CD4-positive, alpha-beta memory T cell (primary cell): ENCODE data around the gene NCKAP5. TPM values are rescaled to one million over a fixed set of nuclear protein-coding genes. Genes with fewer than 3 reads are reported as not detected.

Source experiments
- CTCF ChIA-PET: fragments of 350-600 bp; sonication (Branson Sonifier 250); formaldehyde crosslinking; loops from one replicate; lab custom pipeline; 2021; ENCODE audit warnings: inconsistent platforms; ENCODE audit not compliant: partially characterized antibody; lab: Charles Lee
- POLR2A ChIA-PET: fragments of 350-600 bp; sonication (Branson Sonifier 250); formaldehyde crosslinking; loops from one replicate; lab custom pipeline; 2021; ENCODE audit not compliant: partially characterized antibody; lab: Charles Lee
- DNase-seq, 5 donors: peaks; one replicate each; pipeline versions ENCODE4 v3.0.0 to v3.0.0-alpha.2; 2020 to 2022; ENCODE audit warnings: mixed read lengths in 1 of 5
- H3K27ac ChIP-seq: one replicate; pipeline ENCODE4 v1.7.0; 2013; ENCODE audit warnings: low read depth, low read length
- H3K27me3 ChIP-seq: 2 replicates; pipeline ENCODE4 v1.7.0; 2013; ENCODE audit warnings: mild to moderate bottlenecking, low read length, moderate library complexity; ENCODE audit not compliant: insufficient read depth
- H3K36me3 ChIP-seq: 2 replicates; pipeline ENCODE4 v1.7.0; 2013; ENCODE audit warnings: mild to moderate bottlenecking, low read length, moderate library complexity; ENCODE audit not compliant: insufficient read depth
- H3K4me1 ChIP-seq: 2 replicates; pipeline ENCODE4 v1.7.0; 2013; ENCODE audit warnings: mild to moderate bottlenecking, low read length, moderate library complexity; ENCODE audit not compliant: insufficient read depth
- H3K4me3 ChIP-seq, 2 donors: one replicate each; pipeline ENCODE4 v1.7.0; 2013; ENCODE audit warnings: low read length in 2 of 2, mild to moderate bottlenecking in 1 of 2
- H3K9me3 ChIP-seq, 2 donors: one replicate each; pipeline ENCODE4 v1.7.0; 2013; ENCODE audit warnings: low read length in 2 of 2, control low read depth in 1 of 2; ENCODE audit not compliant: control insufficient read depth in 1 of 2
- H3K27ac Mint-ChIP-seq, 7 donors: one replicate each; pipeline ENCODE4 v1.8.0; 2020 to 2021; ENCODE audit warnings: mixed read lengths in 7 of 7, mild to moderate bottlenecking in 6 of 7, inconsistent platforms in 3 of 7, moderate library complexity in 3 of 7
- H3K27me3 Mint-ChIP-seq, 2 donors: one replicate each; pipeline ENCODE4 v1.8.0; 2020 to 2021; ENCODE audit warnings: mixed read lengths in 2 of 2
- H3K36me3 Mint-ChIP-seq, 2 donors: one replicate each; pipeline ENCODE4 v1.8.0; 2020 to 2021; ENCODE audit warnings: mixed read lengths in 2 of 2, inconsistent platforms in 1 of 2, mild to moderate bottlenecking in 1 of 2
- H3K4me1 Mint-ChIP-seq, 4 donors: one replicate each; pipeline ENCODE4 v1.8.0; 2020 to 2021; ENCODE audit warnings: mixed read lengths in 4 of 4, mild to moderate bottlenecking in 1 of 4
- H3K4me3 Mint-ChIP-seq, 8 donors: one replicate each; pipeline ENCODE4 v1.8.0; 2020 to 2021; ENCODE audit warnings: mixed read lengths in 8 of 8, mild to moderate bottlenecking in 7 of 8, moderate library complexity in 6 of 8, inconsistent platforms in 3 of 8
- H3K9me3 Mint-ChIP-seq, 8 donors: one replicate each; pipeline ENCODE4 v1.8.0; 2020 to 2021; ENCODE audit warnings: mixed read lengths in 8 of 8, mild to moderate bottlenecking in 5 of 8, inconsistent platforms in 3 of 8, moderate library complexity in 1 of 8
- intact Hi-C: fragments of 100-400 bp; cut with micrococcal nuclease; formaldehyde crosslinking; loops from one replicate; pipeline ENCODE4 v1.15.1; 2023
- polyA plus RNA-seq, 2 donors: library from polyadenylated mRNA; unstranded; fragments of 300-500 nt; fragmentation: Illumina TruSeq; gene quantifications; one replicate each; pipeline ENCODE4 v1.2.3, GENCODE V29; 2021
- total RNA-seq, 2 experiments: library from RNA; stranded (reverse); gene quantifications; one replicate each; pipeline ENCODE4 v1.2.3, GENCODE V29; 2021

NCKAP5 gene
- total and polyA plus RNA-seq, 4 experiments from 2014 or later: not detected

GRCh38 chr2:132668189-132668823 is 900.0 kb downstream of the NCKAP5 start:
- CTCF ChIA-PET: no interaction called here
- POLR2A ChIA-PET: no interaction called here
- no peaks in the 10 kb centered on the region for H3K27me3 ChIP-seq

GRCh38 chr2:132667706-132668105 is 900.6 kb downstream of the NCKAP5 start:
- POLR2A ChIA-PET: no interaction called here
- Mint-ChIP-seq H3K4me3 (no peak overlapping the region), H3K9me3 (peaks cover 0 to 3% (median 0%) of the 10 kb centered on the region in 8 donors), H3K4me1 (peaks cover 0 to 4% (median 1%) of the 10 kb centered on the region in 4 donors), H3K36me3 (no peaks in the 10 kb centered on the region), H3K27me3 (peaks cover 15 to 24% of the 10 kb centered on the region in 2 donors), H3K27ac (no peak overlapping the region)
- intact Hi-C loops: no loop called here
- Histone ChIP-seq H3K9me3 (no peaks in the 10 kb centered on the region), H3K4me1 (no peaks in the 10 kb centered on the region), H3K36me3 (no peaks in the 10 kb centered on the region), H3K27me3 (no peaks in the 10 kb centered on the region), H3K4me3 (no peak overlapping the region), H3K27ac (no peak overlapping the region)
- no peak for DNase-seq
- CTCF ChIA-PET: no interaction called here

More at GRCh38 chr2:132668189-132668823, 900.0 kb downstream of the NCKAP5 start:
- Mint-ChIP-seq H3K27ac (no peak overlapping the region), H3K36me3 (no peaks in the 10 kb centered on the region), H3K4me1 (peaks cover 0 to 4% (median 1%) of the 10 kb centered on the region in 4 donors), H3K4me3 (peak overlapping the region in 1 of 8 donors; percentile 8), H3K27me3 (peaks cover 15 to 27% of the 10 kb centered on the region in 2 donors), H3K9me3 (peaks cover 0 to 3% (median 0%) of the 10 kb centered on the region in 8 donors)
- Histone ChIP-seq H3K4me3 (no peak overlapping the region), H3K36me3 (no peaks in the 10 kb centered on the region), H3K27ac (no peak overlapping the region), H3K9me3 (no peaks in the 10 kb centered on the region), H3K4me1 (no peaks in the 10 kb centered on the region)
- intact Hi-C loops: no loop called here
- no peak for DNase-seq

- CTCF ChIA-PET: no interaction called here
These were observed 902.7 kb downstream of the NCKAP5 start for GRCh38 chr2:132665401-132666140.

GRCh38 chr2:132664096-132664495 is 904.2 kb downstream of the NCKAP5 start:
- no peaks in the 10 kb centered on the region for H3K36me3 Mint-ChIP-seq
- H3K27ac Mint-ChIP-seq: no peak overlapping the region
- peaks cover 8 to 15% of the 10 kb centered on the region in 2 donors for H3K27me3 Mint-ChIP-seq
- Histone ChIP-seq H3K4me1 (no peaks in the 10 kb centered on the region), H3K36me3 (no peaks in the 10 kb centered on the region), H3K27ac (no peak overlapping the region), H3K9me3 (no peaks in the 10 kb centered on the region), H3K4me3 (no peak overlapping the region), H3K27me3 (no peaks in the 10 kb centered on the region)
- intact Hi-C loops: no loop called here
- H3K4me3 Mint-ChIP-seq: no peak overlapping the region
- ChIA-PET POLR2A (no interaction called here), CTCF (no interaction called here)
- H3K9me3 Mint-ChIP-seq: peaks cover 0 to 2% (median 0%) of the 10 kb centered on the region in 8 donors
- H3K4me1 Mint-ChIP-seq: no peaks in the 10 kb centered on the region
- no peak for DNase-seq

More at GRCh38 chr2:132665401-132666140, 902.7 kb downstream of the NCKAP5 start:
- Histone ChIP-seq H3K27ac (no peak overlapping the region), H3K27me3 (no peaks in the 10 kb centered on the region), H3K4me1 (no peaks in the 10 kb centered on the region), H3K9me3 (no peaks in the 10 kb centered on the region), H3K4me3 (no peak overlapping the region), H3K36me3 (no peaks in the 10 kb centered on the region)
- Mint-ChIP-seq H3K4me1 (no peaks in the 10 kb centered on the region), H3K36me3 (no peaks in the 10 kb centered on the region), H3K9me3 (peaks cover 0 to 2% (median 0%) of the 10 kb centered on the region in 8 donors), H3K27me3 (peaks cover 8 to 15% of the 10 kb centered on the region in 2 donors), H3K27ac (no peak overlapping the region), H3K4me3 (no peak overlapping the region)
- no peak for DNase-seq
- POLR2A ChIA-PET: no interaction called here
- intact Hi-C loops: no loop called here

- intact Hi-C loops: no loop called here
- no peak overlapping the region for H3K27ac ChIP-seq
- no peaks in the 10 kb centered on the region for H3K4me1 ChIP-seq
- Mint-ChIP-seq H3K36me3 (no peaks in the 10 kb centered on the region), H3K4me1 (no peaks in the 10 kb centered on the region), H3K27me3 (peaks cover 3 to 10% of the 10 kb centered on the region in 2 donors), H3K4me3 (no peak overlapping the region), H3K27ac (no peak overlapping the region), H3K9me3 (peaks cover 0 to 8% (median 0%) of the 10 kb centered on the region in 8 donors)
- no peaks in the 10 kb centered on the region for H3K9me3 ChIP-seq
- H3K27me3 ChIP-seq: no peaks in the 10 kb centered on the region
- H3K4me3 ChIP-seq: no peak overlapping the region
- ChIA-PET POLR2A (no interaction called here), CTCF (no interaction called here)
- H3K36me3 ChIP-seq: no peaks in the 10 kb centered on the region
- no peak for DNase-seq
These were observed 905.5 kb downstream of the NCKAP5 start for GRCh38 chr2:132662732-132663131.

GRCh38 chr2:132659331-132659730 is 908.9 kb downstream of the NCKAP5 start:
- H3K9me3 ChIP-seq: no peaks in the 10 kb centered on the region
- ChIA-PET POLR2A (no interaction called here), CTCF (no interaction called here)
- DNase-seq: no peak
- no peaks in the 10 kb centered on the region for H3K4me1 Mint-ChIP-seq
- no peaks in the 10 kb centered on the region for H3K36me3 Mint-ChIP-seq
- no peak overlapping the region for H3K27ac Mint-ChIP-seq
- intact Hi-C loops: no loop called here
- H3K9me3 Mint-ChIP-seq: peaks cover 0 to 18% (median 0%) of the 10 kb centered on the region in 8 donors
- H3K27me3 Mint-ChIP-seq: no peaks in the 10 kb centered on the region
- H3K4me3 Mint-ChIP-seq: no peak overlapping the region
- H3K4me3 ChIP-seq: no peak overlapping the region
- no peak overlapping the region for H3K27ac ChIP-seq
- no peaks in the 10 kb centered on the region for H3K4me1 ChIP-seq
- H3K27me3 ChIP-seq: no peaks in the 10 kb centered on the region
- no peaks in the 10 kb centered on the region for H3K36me3 ChIP-seq

GRCh38 chr2:132656266-132656975 is 911.8 kb downstream of the NCKAP5 start:
- no peaks in the 10 kb centered on the region for H3K27me3 Mint-ChIP-seq
- ChIA-PET POLR2A (no interaction called here), CTCF (no interaction called here)
- Histone ChIP-seq H3K27me3 (no peaks in the 10 kb centered on the region), H3K4me3 (no peak overlapping the region), H3K27ac (no peak overlapping the region), H3K9me3 (no peaks in the 10 kb centered on the region), H3K4me1 (no peaks in the 10 kb centered on the region), H3K36me3 (no peaks in the 10 kb centered on the region)
- H3K36me3 Mint-ChIP-seq: no peaks in the 10 kb centered on the region
- H3K4me1 Mint-ChIP-seq: no peaks in the 10 kb centered on the region
- intact Hi-C loops: no loop called here
- no peak overlapping the region for H3K4me3 Mint-ChIP-seq
- peaks cover 0 to 18% (median under 1%) of the 10 kb centered on the region in 8 donors for H3K9me3 Mint-ChIP-seq
- DNase-seq: no peak
- no peak overlapping the region for H3K27ac Mint-ChIP-seq
